Right atrium auricular region (tissue), 2 donors: ENCODE results near the gene PCDHAC2. TPM values are rescaled to one million over a fixed set of nuclear protein-coding genes. Genes with fewer than 3 reads are reported as not detected.
A peak's percentile ranks its signal among the peaks of the same experiment; 100 is the strongest.

Experiments used
- DNase-seq: peaks from one replicate; pipeline ENCODE4 v3.0.0-alpha.2; 2019; ENCODE audit warnings: low spot score
- H3K27ac ChIP-seq, 2 donors: fragments of 200-600 bp; sonication (generic); 1 replicate in 1 of 2; 2 replicates in 1 of 2; pipeline ENCODE4 v1.5.1; 2016 to 2019
- H3K27me3 ChIP-seq, 2 donors: fragments of 200-600 bp; sonication (generic); one replicate each; pipeline versions ENCODE4 v1.5.1 to v1.6.0; 2017 to 2019
- H3K36me3 ChIP-seq: fragments of 200-600 bp; sonication (generic); one replicate; pipeline ENCODE4 v1.5.1; 2016
- H3K4me1 ChIP-seq, 2 donors: fragments of 200-600 bp; sonication (generic); one replicate each; pipeline versions ENCODE4 v1.5.1 to v1.6.0; 2017 to 2019
- H3K4me3 ChIP-seq, 2 donors: fragments of 200-600 bp; sonication (generic); 1 replicate in 1 of 2; 2 replicates in 1 of 2; pipeline ENCODE4 v1.5.1; 2017 to 2019; ENCODE audit warnings: mild to moderate bottlenecking in 1 of 2, moderate library complexity in 1 of 2
- H3K9me3 ChIP-seq, 2 donors: fragments of 200-600 bp; sonication (generic); one replicate each; pipeline ENCODE4 v1.5.1; 2019
- CTCF ChIP-seq, 2 donors: fragments of 200-600 bp; sonication (generic); IDR thresholded peaks; one replicate each; pipeline ENCODE4 v1.5.1; 2019; ENCODE audit warnings: antibody characterized with exemption in 2 of 2
- total RNA-seq, 2 donors: library from RNA; depleted of rRNA; stranded (reverse); fragments of >200 nt; gene quantifications; one replicate each; pipeline ENCODE4 v1.1.0, GENCODE V29; 2016

PCDHAC2 gene
- total RNA-seq, 2 donors from 2014 or later = 3.7 to 4.1 TPM

GRCh38 chr5:140965905-140966292 lies 377 bp upstream of the PCDHAC2 start:
- Histone ChIP-seq H3K36me3 (no peaks in the 10 kb centered on the region), H3K27ac (peak overlapping the region; percentile 35 to 46), H3K9me3 (no peaks in the 10 kb centered on the region), H3K4me1 (peaks cover 0 to 20% of the 10 kb centered on the region in 2 donors), H3K27me3 (no peaks in the 10 kb centered on the region), H3K4me3 (peak overlapping the region; percentile 33 to 63)
- TF ChIP-seq CTCF (IDR thresholded peaks at IDR 0.05) = no peak
- DNase-seq = no peak

GRCh38 chr5:140967226-140967893 lies 1.1 kb downstream of the PCDHAC2 start:
- Histone ChIP-seq H3K9me3 (no peaks in the 10 kb centered on the region), H3K4me3 (peak overlapping the region; percentile 33 to 63), H3K36me3 (no peaks in the 10 kb centered on the region), H3K4me1 (peaks cover 0 to 20% of the 10 kb centered on the region in 2 donors), H3K27ac (no peak overlapping the region), H3K27me3 (no peaks in the 10 kb centered on the region)
- no peak for DNase-seq
- TF ChIP-seq CTCF (IDR thresholded peaks at IDR 0.05) = no peak

- Histone ChIP-seq H3K27me3 (no peaks in the 10 kb centered on the region), H3K4me3 (no peak overlapping the region), H3K4me1 (peaks cover 0 to 20% of the 10 kb centered on the region in 2 donors), H3K36me3 (no peaks in the 10 kb centered on the region), H3K9me3 (no peaks in the 10 kb centered on the region), H3K27ac (no peak overlapping the region)
- TF ChIP-seq CTCF (IDR thresholded peaks at IDR 0.05) = no peak
- DNase-seq = no peak
Observed at GRCh38 chr5:140969880-140970279, 3.6 kb downstream of the PCDHAC2 start.

- H3K27ac ChIP-seq = no peak overlapping the region
- no peaks in the 10 kb centered on the region for H3K27me3 ChIP-seq
- DNase-seq = no peak
- H3K4me1 ChIP-seq = no peaks in the 10 kb centered on the region
- no peaks in the 10 kb centered on the region for H3K9me3 ChIP-seq
- TF ChIP-seq CTCF (IDR thresholded peaks at IDR 0.05) = no peak
- H3K4me3 ChIP-seq = no peak overlapping the region
- H3K36me3 ChIP-seq = no peaks in the 10 kb centered on the region
Observed at GRCh38 chr5:140973550-140973949, 7.3 kb downstream of the PCDHAC2 start.

GRCh38 chr5:140977003-140977402 lies 10.7 kb downstream of the PCDHAC2 start:
- Histone ChIP-seq H3K4me3 (no peak overlapping the region), H3K27me3 (no peaks in the 10 kb centered on the region), H3K27ac (no peak overlapping the region), H3K36me3 (no peaks in the 10 kb centered on the region), H3K9me3 (no peaks in the 10 kb centered on the region), H3K4me1 (no peaks in the 10 kb centered on the region)
- no peak for TF ChIP-seq CTCF (IDR thresholded peaks at IDR 0.05)
- no peak for DNase-seq

- DNase-seq = no peak
- Histone ChIP-seq H3K36me3 (no peaks in the 10 kb centered on the region), H3K4me3 (no peak overlapping the region), H3K9me3 (no peaks in the 10 kb centered on the region), H3K27ac (no peak overlapping the region), H3K4me1 (no peaks in the 10 kb centered on the region), H3K27me3 (no peaks in the 10 kb centered on the region)
- TF ChIP-seq CTCF (IDR thresholded peaks at IDR 0.05) = no peak
Observed at GRCh38 chr5:140978260-140978659, 12.0 kb downstream of the PCDHAC2 start.
